AG04450 (cell line): ENCODE measurements around the gene CAV1. TPM values are rescaled to one million over a fixed set of nuclear protein-coding genes. Genes with fewer than 3 reads are reported as not detected.

Source experiments
- CTCF ChIA-PET: fragments of 300-600, 350-600 bp; formaldehyde crosslinking; extraction: SDS; loops from one replicate; lab custom pipeline; 2022; ENCODE audit warnings: antibody characterized with exemption, inconsistent platforms; lab: Charles Lee
- POLR2A ChIA-PET: fragments of 350-600 bp; formaldehyde crosslinking; extraction: SDS; loops from one replicate; lab custom pipeline; 2021; ENCODE audit warnings: antibody characterized with exemption, inconsistent platforms; lab: Yijun Ruan, JAX
- DNase-seq: peaks from one replicate; pipeline ENCODE4 v3.0.0-alpha.2; 2011; ENCODE audit warnings: low read depth, low spot score
- H3K27ac ChIP-seq: one replicate; pipeline ENCODE4 v1.5.1; 2012; ENCODE audit warnings: low read depth, low read length, control low read depth
- H3K27me3 ChIP-seq: one replicate; pipeline ENCODE4 v1.6.0; 2012; ENCODE audit warnings: low read length; ENCODE audit not compliant: control insufficient read depth, insufficient read depth
- H3K4me3 ChIP-seq: 2 replicates; pipeline ENCODE4 v1.5.1; 2011; ENCODE audit warnings: mild to moderate bottlenecking, low read depth, low read length, control low read depth
- H3K9me3 ChIP-seq: 2 replicates; pipeline ENCODE4 v1.5.1; 2012; ENCODE audit warnings: low read length; ENCODE audit not compliant: control insufficient read depth, insufficient read depth
- CTCF ChIP-seq: IDR thresholded peaks from 2 replicates; pipeline ENCODE4 v1.5.1; 2011; ENCODE audit warnings: low read depth, low read length, control low read depth, inconsistent platforms
- polyA plus RNA-seq: library from polyadenylated mRNA; depleted of rRNA; stranded (reverse); fragments of >200 nt; gene quantifications from 2 replicates; pipeline ENCODE4 v1.2.3, GENCODE V29; 2011; rRNA removed
- small RNA-seq: library from RNA; depleted of rRNA; stranded (forward); fragments of <200 nt; gene quantifications from one replicate; pipeline ENCODE3, GENCODE V24; 2012; ENCODE audit warnings: low read depth; ENCODE audit not compliant: insufficient read length

The CAV1 gene
- polyA plus RNA-seq, 1 experiment: 1,209 TPM

- H3K9me3 ChIP-seq: no peaks in the 10 kb centered on the region
- ChIA-PET CTCF (no interaction called here), POLR2A (no interaction called here)
- TF ChIP-seq CTCF: no peak
- DNase-seq: no peak
- H3K27me3 ChIP-seq: no peaks in the 10 kb centered on the region
- H3K27ac ChIP-seq: no peak overlapping the region
- no peak overlapping the region for H3K4me3 ChIP-seq
These were observed 74.0 kb downstream of the CAV1 start for GRCh38 chr7:116598861-116599260.

- POLR2A ChIA-PET: no interaction called here
- no peak overlapping the region for H3K27ac ChIP-seq
- no peak overlapping the region for H3K4me3 ChIP-seq
- TF ChIP-seq CTCF: no peak
- no peaks in the 10 kb centered on the region for H3K27me3 ChIP-seq
- no peaks in the 10 kb centered on the region for H3K9me3 ChIP-seq
- CTCF ChIA-PET: interaction anchor here (1.0 to 4.8 kb wide), 4 partner anchors 10 to 343 kb away, joined by 3 to 38 read pairs (median 4); no protein-coding TSS in a partner anchor
- DNase-seq: no peak
These were observed 76.6 kb downstream of the CAV1 start for GRCh38 chr7:116601426-116601825.

GRCh38 chr7:116607299-116607698 is 82.5 kb downstream of the CAV1 start:
- Histone ChIP-seq H3K4me3 (no peak overlapping the region), H3K9me3 (no peaks in the 10 kb centered on the region), H3K27ac (no peak overlapping the region), H3K27me3 (no peaks in the 10 kb centered on the region)
- no peak for DNase-seq
- POLR2A ChIA-PET: no interaction called here
- CTCF ChIA-PET: interaction anchor here (1.0 to 1.6 kb wide), 2 partner anchors 15 to 63 kb away, joined by 4 to 8 read pairs; no protein-coding TSS in a partner anchor
- TF ChIP-seq CTCF: no peak

- Histone ChIP-seq H3K4me3 (no peak overlapping the region), H3K27me3 (no peaks in the 10 kb centered on the region), H3K27ac (no peak overlapping the region), H3K9me3 (no peaks in the 10 kb centered on the region)
- DNase-seq: no peak
- no peak for TF ChIP-seq CTCF
- CTCF ChIA-PET: interaction anchor here (0.6 kb wide), 1 partner anchor 13 kb away, joined by 3 read pairs; no protein-coding TSS in a partner anchor
- POLR2A ChIA-PET: no interaction called here
These were observed 85.4 kb downstream of the CAV1 start for GRCh38 chr7:116610210-116610609.

GRCh38 chr7:116610721-116611120 is 85.9 kb downstream of the CAV1 start:
- ChIA-PET CTCF (interaction anchor here (0.6 to 1.0 kb wide), 2 partner anchors 13 to 19 kb away, joined by 3 to 5 read pairs; no protein-coding TSS in a partner anchor), POLR2A (no interaction called here)

More at GRCh38 chr7:116610721-116611120, 85.9 kb downstream of the CAV1 start:
- Histone ChIP-seq H3K27me3 (no peaks in the 10 kb centered on the region), H3K4me3 (no peak overlapping the region), H3K27ac (no peak overlapping the region), H3K9me3 (no peaks in the 10 kb centered on the region)
- TF ChIP-seq CTCF: no peak
- no peak for DNase-seq

Small RNA genes within 50 kb of the gene (small RNA-seq; reads per million reads assigned to genes)
- gene AC006159.2: not detected

Other genes with a start within 250 kb of the CAV1 start
- 241 and 265 TPM in 2 replicates for gene CAV2, start 25.3 kb upstream of the CAV1 start, polyA plus RNA-seq
- gene MET, start 147.2 kb downstream of the CAV1 start, polyA plus RNA-seq: 15.5 and 20.8 TPM in 2 replicates